Left renal pelvis (tissue), 4 donors: ENCODE data around the gene FAM187B. TPM values are rescaled to one million over a fixed set of nuclear protein-coding genes. Genes with fewer than 3 reads are reported as not detected.

Source experiments
- DNase-seq, 4 donors: peaks; one replicate each; pipeline ENCODE4 v3.0.0-alpha.2; 2013; ENCODE audit warnings: low read depth in 4 of 4, low spot score in 3 of 4
- polyA plus RNA-seq, 4 donors: library from polyadenylated mRNA; unstranded; fragments of 120-200 nt; gene quantifications; one replicate each; pipeline ENCODE4 v1.2.1, GENCODE V29; 2013; ENCODE audit not compliant: insufficient read length in 4 of 4

The FAM187B gene
- polyA plus RNA-seq, 4 donors: not detected

DNA sequence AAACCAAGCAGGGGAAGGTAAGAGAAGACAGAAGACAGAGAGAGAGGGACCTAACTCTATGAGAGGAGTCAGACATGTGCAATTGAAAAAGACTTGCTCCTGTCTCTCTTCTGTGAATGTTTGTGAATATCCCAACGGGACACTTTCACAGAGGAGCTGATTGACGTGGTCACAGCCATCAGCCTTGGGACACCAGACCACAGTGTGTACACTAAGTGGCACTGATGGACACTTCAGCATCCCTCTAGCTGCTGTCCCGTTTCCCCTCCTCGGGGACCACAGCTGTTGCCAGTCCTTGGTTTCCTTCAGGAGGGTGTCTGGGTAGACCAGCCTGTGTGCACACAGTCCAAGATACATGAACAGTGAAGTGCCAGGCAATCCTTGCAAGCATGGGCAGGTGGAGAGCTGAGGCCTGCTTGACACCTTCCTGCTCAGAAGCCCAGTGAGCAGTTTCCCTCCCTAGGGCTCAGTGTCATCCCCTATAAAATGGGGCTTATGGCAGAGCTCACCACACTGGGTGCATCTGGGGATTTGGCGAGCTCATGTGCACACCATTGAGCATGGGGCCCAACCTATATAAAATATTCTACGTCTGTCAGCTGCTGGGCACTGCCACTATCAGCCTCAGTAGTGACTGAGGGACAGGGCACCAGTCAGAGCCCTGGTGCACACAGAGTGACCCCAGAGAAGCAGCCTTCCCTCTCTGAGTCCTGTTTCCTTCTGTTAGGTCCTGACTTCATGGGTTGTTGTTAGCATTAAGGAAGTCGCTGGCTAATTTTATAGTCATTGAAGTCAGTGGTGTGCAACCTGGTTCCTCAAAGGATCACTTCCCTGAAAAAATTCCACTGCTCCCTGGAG is 36.0 kb upstream of the FAM187B start:
- no peak for DNase-seq

DNA sequence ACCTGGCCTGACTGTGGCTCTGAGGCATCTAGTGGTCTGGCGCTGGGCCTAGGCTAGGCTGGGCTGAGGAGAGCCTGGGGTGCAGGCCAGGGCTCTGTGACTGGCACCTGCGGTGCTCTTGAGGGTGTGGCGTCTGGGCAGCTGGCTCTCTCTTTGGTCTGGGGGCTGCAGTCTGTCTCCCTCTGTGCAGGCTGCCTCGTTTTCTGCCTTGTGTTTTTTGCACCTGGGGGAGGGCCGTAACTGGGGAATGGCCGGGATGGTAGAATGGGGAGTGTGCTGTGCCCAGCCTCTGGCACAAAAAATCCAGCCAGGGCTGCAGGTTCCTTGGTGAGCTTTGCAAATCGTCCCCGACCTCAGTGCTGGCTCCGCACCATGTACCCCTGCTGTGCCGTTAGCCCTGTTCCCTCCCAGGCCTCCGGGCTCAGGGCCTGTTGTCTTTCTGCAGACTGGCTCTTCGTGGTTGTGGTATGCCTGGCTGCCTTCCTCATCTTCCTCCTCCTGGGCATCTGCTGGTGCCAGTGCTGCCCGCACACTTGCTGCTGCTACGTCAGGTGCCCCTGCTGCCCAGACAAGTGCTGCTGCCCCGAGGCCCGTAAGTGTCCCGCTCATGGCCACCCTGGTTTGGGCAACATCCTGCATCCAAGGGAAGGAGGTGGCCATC is 33.7 kb upstream of the FAM187B start:
- DNase-seq: no peak

DNA sequence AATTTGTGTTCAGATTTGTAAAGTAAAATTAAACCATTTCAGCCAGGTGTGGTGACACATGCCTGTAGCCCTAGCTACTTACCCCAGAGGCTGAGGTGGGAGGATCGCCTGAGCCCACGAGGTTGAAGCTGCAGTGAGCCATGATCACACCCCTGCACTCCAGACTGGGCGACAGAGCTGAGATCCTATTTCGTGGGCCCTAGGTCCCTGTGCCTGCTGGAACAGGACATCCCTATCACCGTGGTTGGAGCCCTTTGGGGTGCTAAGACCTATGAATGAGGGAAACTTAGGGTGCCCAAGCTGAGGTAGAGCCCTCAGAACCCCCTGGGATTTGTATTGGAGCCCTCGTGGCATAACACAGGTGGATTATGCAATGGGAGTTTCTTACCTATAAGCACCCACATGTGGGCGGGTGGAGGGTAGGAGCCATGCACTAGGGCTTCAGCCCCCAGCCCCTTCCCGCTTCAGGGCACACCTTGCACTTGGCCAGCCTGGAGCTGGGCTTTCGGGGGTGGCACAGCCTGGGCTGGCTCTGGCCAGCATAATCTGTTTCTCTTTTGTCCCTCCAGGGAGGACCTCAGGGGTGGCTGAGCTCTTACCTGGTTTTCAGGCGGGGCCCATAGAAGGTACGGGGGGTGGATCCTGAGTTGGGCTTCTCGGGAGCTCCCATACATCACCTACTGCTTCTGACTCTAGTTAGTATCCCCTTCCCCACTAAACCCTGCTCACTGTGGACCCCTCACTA is 33.0 kb upstream of the FAM187B start:
- DNase-seq: no peak

DNA sequence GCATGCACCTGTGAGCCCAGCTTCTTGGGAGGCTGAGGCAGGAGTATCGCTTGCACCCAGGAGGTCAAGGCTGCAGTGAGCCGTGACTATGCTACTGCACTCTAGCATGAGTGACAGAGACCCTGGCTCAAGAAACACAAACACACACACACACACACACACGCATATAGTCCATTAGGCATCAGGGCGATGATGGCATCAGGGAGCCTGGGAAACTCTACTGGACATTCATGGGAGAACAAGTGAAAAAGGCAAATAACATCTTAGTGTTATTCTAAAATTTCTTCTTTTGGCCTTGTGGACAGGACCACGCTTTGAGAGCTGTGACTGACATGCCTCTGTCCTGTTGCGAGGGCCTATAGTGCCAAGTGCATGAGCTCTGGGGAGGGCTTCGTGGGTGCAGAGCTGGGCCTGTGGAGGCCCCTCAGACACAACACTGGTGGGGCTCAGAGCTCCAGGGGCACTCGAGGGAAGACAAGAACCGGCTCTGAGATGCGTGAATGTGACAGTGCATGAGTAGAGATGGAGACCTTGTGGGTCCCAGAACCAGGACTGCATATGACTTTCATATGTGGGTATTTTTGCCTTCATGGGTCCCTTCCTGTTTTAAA is 32.3 kb upstream of the FAM187B start:
- no peak for DNase-seq

DNA sequence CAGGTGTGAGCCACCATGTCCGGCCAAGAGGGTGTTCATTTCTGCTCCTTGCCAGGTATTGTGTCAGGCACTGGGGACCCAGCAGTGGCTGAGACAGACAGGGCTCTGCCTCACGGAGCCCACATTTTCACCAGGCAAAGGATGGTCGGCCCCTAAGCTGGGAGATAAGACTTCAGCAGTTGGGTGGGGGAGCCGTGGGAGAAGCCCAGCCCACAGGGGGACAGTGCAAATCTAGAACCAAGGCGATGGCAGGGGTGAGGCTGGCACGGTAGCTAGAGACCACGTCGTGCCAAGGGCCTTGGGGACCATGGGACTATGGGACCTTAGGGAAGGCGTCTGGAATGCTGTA is 28.5 kb upstream of the FAM187B start:
- no peak for DNase-seq

DNA sequence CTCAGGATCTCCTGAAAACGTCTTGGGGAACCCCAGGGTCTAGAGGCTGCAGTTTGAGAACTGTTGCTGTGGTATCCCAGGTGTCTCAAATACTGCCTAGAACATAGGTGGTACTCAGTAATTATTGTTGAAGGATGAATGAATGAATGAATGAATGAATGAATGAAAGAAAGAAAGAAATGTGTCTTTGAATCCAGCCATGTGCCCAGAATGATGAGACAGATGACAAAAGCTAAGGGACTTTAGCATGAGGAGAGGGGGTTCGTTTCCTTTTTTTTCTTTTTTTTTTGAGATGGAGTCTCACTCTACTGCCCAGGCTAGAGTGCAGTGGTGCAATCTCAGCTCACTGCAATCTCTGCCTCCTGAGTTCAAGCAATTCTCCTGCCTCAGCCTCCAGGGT is 28.0 kb upstream of the FAM187B start:
- no peak for DNase-seq

DNA sequence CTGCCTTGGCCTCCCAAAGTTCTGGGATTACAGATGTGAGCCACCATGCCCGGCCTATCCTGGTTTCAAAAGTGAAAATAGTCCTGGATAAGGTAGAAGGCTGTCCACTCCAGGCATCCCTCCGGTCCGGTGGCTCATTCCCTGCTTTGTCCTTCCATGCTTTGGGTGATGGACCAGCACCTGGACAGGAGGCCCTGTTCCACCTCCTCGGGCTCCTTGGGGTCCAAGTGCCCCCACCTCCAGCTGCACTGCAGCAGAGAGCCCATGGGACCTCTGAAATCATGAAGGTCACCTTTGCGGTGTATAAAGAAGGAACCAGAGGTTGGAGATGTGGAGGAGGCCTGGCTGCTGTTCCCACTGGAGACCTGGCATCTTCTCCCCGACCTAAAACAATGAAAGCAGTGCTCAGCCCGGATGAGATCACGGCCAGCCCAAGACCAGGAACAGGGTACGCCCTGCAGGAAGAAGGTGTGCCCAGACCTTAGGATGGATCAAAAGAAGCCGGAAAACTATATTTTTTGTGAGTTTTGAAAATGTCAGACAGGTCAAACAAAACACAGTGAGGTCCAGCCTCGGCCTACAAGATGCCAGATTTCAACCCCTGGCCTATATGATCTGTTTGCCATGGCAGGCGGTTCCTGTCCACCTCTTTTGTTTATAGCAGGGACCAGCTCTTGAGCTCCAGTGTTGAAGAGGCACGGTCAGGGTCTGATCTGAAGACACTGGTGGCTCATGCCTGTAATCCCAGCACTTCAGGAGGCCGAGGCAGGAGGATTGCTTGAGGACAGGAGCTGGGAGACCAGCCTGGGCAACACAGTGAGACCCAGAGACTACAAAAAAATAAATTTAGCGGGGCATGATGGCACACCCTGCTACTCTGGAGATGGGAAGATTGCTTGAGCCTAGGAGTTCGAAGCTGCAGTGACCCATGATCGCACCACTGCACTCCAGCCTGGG is 26.1 kb upstream of the FAM187B start:
- no peak for DNase-seq

DNA sequence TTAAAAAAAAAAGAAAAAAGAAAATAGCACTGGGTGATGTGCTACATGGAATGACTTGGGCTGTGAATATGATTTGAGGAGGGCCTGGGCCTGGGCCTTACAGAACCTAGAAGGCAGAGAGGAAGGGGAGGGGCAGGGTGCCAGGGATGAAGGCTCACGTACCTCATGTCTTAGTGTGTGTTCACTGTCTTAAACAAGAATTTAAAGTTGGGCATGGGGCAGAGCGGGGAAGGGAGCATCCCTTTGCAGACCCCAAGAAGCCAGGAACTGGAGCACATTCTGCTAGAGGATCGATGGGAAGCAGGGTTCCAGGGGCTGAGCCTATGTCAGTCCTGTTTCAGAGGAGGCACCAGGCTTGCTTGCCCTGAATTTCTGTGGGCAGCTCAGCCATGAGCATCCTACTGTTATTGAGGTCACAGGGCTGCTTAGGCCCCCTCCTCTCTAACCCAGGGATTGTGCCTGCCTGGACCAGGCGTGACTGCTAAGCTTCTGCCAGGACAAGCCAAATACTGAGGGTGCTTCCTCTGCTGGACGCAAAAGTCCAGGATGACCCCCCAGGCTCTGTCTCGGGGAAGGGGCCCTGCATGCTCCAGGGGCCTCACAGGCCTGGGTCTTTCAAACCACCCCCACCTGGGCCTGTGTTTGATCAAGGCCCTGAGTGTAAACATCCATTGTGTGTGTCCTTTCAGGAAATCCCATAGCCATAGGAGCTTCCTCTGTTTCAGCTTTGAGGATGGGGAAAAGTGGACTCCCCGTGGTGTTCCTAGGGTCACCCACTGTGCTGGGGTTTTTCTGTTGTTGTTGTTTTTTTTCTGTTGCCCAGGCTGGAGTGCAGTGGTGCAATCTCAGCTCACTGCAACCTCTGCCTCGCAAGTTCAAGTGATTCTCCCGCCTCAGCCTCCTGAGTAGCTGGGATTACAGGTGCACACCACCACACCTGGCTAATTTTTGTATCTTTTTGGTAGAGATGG is 25.1 kb upstream of the FAM187B start:
- no peak for DNase-seq

DNA sequence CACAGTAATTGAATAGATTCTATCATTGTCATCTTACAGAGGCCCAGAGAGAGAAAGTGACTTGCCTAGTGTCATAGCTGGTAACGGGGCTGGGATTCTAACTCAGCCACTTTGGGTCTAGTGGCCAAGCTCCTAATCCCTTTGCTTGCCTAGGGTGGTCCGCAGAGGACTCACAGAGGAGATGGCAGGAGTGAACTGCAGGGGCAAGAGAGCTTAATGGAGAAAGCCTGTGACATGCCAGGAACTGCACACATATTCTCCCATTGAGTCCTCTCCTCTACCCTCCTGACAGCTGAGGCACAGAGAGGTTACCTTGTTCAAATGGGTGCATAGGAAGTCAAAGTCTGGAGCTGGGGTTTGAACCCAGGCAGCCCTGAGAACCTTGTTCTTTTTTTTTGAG is 22.9 kb upstream of the FAM187B start:
- no peak for DNase-seq

DNA sequence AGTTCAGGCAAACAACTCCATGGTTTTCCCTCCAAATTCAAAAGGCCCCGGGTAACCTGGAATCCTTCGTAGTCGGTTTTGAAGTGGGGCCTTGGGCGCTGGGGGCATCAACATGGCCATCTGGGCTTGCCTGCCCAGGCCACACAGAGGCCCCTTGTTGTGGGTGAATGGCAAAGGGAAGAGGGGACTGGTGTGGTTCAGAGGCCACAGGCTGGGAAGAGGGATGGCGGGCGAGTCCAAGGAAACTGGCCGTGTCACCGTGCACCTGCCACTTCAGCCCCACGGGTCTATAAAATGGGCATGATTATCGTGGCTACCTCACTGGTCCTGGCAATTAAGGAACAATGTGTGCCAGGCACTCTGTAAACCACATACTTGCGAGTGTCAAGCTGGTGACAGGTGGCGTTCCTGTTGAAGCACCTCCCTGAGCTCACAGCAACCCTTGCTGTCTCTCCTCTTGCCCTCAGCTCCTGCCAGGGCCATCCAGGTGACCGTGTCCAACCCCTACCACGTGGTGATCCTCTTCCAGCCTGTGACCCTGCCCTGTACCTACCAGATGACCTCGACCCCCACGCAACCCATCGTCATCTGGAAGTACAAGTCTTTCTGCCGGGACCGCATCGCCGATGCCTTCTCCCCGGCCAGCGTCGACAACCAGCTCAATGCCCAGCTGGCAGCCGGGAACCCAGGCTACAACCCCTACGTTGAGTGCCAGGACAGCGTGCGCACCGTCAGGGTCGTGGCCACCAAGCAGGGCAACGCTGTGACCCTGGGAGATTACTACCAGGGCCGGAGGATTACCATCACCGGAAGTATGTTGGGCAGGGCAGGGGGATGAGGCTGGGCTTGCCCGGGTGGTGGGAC is 21.5 kb upstream of the FAM187B start:
- DNase-seq: no peak

DNA sequence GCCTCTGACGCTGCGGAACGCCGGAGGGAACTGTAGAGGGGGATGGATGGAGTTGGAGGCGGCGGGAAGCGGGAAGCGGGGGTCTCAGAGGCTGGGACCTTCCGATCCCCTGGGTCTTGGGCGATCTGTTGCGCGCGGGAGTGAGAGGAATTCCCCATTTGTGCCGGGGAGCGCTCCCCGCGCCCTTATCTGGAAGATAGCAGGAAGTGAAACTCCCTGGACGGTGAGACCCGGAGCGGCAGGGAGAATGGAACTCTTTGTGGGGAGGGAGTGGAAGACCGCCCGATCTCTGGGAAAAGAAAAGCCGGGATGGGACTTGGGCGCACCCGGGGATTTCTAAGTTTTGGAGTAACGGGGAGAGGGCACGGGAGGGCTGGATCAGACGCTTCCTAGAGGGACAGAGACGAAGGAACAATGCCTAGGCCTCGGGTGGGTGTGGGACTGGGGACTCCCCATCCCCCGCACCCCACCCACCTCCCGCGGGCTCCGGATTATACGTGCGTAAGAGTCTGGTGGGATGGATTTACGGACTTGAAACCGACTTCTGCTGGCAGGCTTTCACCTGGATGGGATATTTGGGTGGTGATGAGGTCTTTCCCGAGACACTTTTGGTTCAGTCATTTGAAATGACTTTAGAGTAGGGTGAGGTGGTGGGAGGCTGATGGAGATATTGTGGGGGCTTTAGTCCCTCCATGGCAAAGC is 20.8 kb upstream of the FAM187B start:
- DNase-seq: no peak

DNA sequence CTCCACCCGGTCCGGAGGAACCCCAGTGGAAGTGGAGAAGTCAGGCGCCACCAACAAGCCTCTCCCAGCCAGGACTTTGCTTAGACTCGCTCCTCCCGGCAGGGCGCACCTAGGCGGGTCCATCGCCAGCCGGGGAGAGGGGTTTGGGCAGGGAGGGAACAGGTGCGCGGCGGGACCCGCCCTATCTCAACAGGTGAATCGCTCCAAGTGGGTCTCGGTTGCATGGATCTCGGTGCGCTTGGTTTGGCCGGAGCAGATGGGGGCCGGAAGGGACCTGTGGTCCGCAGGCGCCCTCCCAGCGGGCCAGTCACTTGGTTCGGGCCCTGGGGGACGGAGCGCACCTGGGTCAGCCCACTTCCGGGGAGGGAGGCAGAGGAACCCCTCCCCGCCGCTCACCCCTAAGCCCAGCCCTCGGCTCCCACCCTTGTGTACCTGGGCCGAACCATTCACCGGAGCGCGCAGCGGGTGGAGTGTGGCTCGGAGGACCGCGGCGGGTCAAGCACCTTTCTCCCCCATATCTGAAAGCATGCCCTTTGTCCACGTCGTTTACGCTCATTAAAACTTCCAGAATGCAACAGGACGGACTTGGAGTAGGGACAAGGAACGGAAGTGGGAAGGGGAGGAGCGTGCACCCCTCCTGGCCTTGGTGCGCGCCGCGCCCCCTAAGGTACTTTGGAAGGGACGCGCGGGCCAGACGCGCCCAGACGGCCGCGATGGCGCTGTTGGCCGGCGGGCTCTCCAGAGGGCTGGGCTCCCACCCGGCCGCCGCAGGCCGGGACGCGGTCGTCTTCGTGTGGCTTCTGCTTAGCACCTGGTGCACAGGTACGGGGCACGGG is 20.0 kb upstream of the FAM187B start, which contains the start of gene LSR:
LSR (plus strand) TSS at position 693 of the 836 bp plus-strand sequence; CDS start at position 714, 21 bp downstream.
- DNase-seq: peak; percentile 79 to 86 (median 82)

DNA sequence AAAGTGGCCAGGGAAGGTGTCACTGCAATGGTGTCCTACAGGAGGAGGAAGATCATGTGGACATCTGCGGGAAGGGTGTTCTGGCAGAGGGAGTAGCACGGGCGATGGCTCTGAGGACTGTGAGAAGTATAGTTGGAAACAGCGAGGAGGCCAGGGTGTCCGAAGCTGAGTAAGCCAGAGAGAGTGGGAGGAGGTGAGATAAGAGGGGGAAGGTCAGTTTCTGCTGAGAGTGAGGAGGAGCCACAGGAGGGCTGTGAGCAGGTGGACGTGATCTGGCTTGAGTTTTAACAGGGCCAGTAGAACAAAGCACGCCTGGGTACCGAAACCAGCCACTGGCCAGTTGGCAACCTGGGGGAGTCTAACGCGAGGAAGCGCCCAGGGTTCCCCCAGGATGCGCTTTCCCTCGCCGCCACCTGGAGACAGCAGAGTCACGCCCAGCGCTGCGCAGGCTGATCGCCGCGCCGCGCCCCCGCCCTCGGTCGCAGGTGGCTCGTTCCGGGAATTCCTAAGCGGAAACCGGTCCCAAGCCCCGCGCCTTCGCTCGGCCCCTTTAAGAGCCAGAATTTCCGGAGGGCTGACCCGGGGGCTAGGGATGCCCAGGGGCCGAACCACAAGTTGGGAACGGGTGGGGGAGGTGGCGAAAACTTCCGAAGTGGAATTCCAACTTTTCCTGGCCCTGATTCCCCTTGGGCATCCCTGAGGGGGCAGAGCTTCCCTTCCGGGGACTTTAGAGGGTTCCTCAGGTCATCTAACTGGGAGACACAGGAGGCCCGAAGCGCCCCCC is 19.2 kb upstream of the FAM187B start:
- peak; percentile 71 to 86 (median 79) for DNase-seq

DNA sequence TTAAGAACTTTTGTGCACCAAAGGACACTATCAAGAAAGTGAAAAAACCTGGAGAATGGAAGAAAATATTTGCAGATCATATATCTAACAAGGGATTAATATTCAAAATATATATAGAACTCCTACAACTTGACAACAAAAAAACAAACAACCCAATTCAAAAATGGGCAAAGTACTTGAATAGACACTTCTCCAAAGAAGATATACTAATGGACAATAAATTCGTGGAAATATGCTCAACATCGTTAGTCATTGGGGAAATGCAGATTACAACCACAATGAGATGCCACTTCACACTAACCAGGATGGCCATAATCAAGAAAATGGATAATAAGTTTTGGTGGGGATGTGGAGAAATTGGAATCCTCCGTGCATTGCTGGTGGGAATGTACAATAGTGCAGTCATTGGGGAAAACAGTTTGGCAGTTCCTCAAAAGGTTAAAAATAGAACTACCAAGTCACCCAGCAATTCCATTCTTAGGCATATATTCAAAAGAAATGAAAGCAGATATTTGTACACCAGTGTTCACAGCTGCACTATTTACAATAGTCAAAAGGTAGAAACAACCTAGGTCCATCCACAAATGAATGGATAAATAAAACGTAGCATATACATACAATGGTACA is 18.0 kb upstream of the FAM187B start:
- no peak for DNase-seq

DNA sequence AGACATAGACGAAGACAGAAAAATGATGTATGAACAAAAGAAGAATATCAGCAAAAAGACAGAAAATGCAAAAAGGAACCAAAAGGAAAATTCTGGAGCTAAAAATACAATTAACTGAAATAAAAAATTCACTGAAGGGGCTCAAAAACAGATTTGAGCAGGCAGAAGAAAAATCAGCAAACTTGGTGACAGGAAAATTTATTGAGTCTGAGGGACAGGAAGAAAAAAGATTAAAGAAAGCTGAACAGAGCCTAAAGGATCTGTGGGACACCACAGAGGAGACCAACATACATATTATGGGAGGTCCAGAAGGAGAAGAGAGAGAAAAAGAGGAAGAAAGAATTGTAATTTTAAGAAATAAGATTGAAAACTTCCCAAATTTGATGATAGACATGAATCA is 12.9 kb upstream of the FAM187B start:
- no peak for DNase-seq
